ENCODE results near the gene CHST15.

Gene CHST15

GRCh38 chr10:124027031-124027611 is 66.3 kb downstream of the CHST15 start:
- DNase-seq: no peak

GRCh38 chr10:124026589-124026939 is 66.8 kb downstream of the CHST15 start:
- DNase-seq: no peak

- peak; percentile 52 for DNase-seq
These were observed 67.5 kb downstream of the CHST15 start for GRCh38 chr10:124025660-124026588.

- no peak for DNase-seq
These were observed 68.2 kb downstream of the CHST15 start for GRCh38 chr10:124025152-124025551.

- no peak for DNase-seq
These were observed 71.3 kb downstream of the CHST15 start for GRCh38 chr10:124022066-124022465.

- DNase-seq: no peak
These were observed 72.2 kb downstream of the CHST15 start for GRCh38 chr10:124020981-124021815.

- no peak for DNase-seq
These were observed 73.3 kb downstream of the CHST15 start for GRCh38 chr10:124019886-124020797.

GRCh38 chr10:124018886-124019525 is 74.4 kb downstream of the CHST15 start:
- no peak for DNase-seq

GRCh38 chr10:124017729-124018128 is 75.7 kb downstream of the CHST15 start:
- no peak for DNase-seq

GRCh38 chr10:124016804-124017375 is 76.5 kb downstream of the CHST15 start:
- DNase-seq: no peak

- DNase-seq: no peak
These were observed 77.4 kb downstream of the CHST15 start for GRCh38 chr10:124015991-124016390.

- DNase-seq: no peak
These were observed 78.8 kb downstream of the CHST15 start for GRCh38 chr10:124014416-124015154.

GRCh38 chr10:124013916-124014315 is 79.5 kb downstream of the CHST15 start:
- DNase-seq: no peak

GRCh38 chr10:124012991-124013390 is 80.4 kb downstream of the CHST15 start:
- DNase-seq: no peak

GRCh38 chr10:124012583-124012982 is 80.8 kb downstream of the CHST15 start:
- no peak for DNase-seq

GRCh38 chr10:124012066-124012465 is 81.3 kb downstream of the CHST15 start:
- no peak for DNase-seq

GRCh38 chr10:124011464-124011863 is 81.9 kb downstream of the CHST15 start:
- no peak for DNase-seq

- DNase-seq: no peak
These were observed 82.8 kb downstream of the CHST15 start for GRCh38 chr10:124010563-124011131.

- DNase-seq: no peak
These were observed 83.4 kb downstream of the CHST15 start for GRCh38 chr10:124010024-124010423.

- DNase-seq: no peak
These were observed 84.0 kb downstream of the CHST15 start for GRCh38 chr10:124009231-124010015.

Measured in MV-4-11 (cell line).